ENCODE measurements around the gene NRF1.
"Not testable (repeated sequence)": the region's sequence is repeated elsewhere in the genome, so short reads cannot be mapped to it uniquely, and the experiment has no call there.

The NRF1 gene
- 43.1 to 64.1 (median 52.4) reads per million in 4 experiments for total RNA-seq

- peak; percentile 83 for DNase-seq
Observed at GRCh38 chr7:129611246-129612111, at the start of gene NRF1. TSS of gene NRF1 (plus strand) at chr7:129611720. CDS start at chr7:129657352, 45,632 bp downstream.

DNA sequence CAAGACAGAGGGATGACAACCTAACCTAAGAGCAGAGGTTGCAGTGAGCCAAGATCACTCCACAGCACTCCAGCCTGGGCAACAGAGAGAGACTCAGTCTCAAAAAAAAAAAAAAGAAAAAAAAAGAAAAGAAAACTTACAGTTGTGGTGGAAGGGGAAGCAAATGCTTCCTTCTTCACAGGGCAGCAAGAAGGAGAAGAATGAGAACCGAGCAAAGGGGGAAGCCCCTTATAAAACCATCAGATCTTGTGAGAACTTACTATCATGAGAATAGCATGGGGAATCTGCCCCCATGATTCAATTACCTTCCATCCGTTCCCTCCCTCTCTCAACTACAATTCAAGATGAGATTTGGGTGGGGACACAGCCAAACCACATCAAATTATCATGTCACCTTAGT is 45.2 kb upstream of the NRF1 start:
- not testable (repeated sequence) for DNase-seq

DNA sequence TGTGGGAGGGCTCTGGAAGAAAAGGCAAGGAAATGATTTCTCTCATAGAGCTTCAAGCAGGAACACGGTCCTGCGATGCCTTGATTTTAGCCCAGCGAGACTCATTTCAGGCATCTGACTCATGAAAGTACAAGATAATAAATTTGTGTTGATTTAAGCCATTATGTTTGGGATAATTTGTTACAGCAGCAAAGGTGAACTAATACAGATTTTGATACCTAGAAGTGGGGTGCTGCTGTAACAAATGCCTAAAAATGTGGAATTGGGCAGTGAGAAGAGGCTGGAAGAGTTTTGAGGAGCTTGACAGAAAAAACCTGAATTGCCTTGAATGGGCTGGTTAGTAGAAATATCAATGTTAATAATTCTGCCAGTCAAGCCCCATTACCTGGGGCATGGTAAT is 44.1 kb upstream of the NRF1 start:
- no peak for DNase-seq

GRCh38 chr7:129568240-129568639 is 43.3 kb upstream of the NRF1 start:
- DNase-seq = no peak

DNA sequence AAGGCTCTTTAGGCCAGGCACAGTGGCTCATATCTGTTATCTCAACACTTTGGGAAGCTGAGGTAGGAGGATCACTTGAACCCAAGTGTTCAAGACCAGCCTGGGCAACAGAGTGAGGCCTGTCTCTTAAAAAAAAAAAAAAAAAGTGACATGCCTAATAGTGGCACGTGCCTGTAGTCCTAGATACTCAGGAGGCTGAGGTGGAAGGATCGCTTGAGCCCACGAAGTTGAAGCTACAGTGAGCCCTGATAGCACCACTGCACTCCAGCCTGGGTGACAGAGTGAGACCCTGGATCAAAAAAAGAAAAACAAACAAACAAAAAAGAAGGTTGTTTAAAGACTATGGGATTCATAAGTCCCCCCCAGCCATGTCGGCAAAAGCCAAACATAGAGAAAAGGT is 42.2 kb upstream of the NRF1 start:
- no peak for DNase-seq

DNA sequence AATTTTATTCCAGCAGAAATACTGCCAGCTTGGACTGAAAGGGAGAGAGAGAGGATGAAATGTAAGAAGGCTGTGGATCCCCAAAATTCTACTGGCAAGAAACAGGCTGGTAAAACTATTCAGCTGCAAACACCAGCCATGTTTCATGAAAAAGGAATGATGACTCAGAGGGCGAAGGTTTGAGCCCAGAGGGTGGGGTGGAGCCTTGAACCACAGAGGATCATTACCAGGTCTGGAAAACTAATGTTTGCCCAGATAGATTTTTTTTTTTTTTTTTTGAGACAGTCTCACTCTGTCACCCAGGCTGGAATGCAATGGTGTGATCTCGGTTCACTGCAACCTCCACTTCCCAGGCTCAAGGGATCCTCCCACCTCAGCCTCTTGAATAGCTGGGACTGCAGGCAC is 41.7 kb upstream of the NRF1 start:
- DNase-seq = no peak

DNA sequence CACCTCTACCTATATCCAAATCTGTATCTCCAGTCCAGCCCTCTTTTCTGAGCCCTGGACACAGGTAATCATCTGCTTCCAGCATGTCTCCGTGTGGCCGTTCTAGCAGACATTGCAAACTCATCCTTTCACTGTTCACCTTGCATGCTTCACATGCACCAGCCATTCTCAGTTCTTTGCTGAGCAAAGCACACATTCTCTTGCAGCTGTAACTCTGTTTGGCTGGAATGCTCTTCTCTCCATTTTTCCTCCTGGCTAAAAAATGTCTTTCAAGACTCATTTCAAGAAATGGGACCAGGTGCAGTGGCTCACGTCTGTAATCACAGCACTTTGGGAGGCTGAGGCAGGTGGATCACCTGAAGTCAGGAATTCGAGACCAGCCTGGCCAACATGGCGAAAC is 40.3 kb upstream of the NRF1 start:
- no peak for DNase-seq

DNA sequence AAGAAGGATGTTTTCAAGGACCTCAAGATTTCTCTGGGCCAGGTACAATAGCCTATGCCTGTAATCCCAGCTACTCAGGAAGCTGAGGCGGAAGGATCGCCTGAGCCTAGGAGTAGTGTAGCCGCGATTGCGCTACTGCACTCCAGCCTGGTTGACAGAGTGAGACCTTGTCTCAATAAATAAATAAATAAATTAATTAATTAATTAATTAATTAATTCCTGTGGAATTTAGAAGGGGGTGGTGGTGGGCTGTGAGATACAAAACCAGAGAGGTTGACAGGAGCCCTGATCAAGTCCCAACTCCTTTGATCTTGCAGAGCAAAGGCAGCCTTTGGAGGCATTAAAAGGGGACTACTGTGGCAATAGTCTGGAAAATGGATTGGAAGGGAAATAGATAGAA is 39.3 kb upstream of the NRF1 start:
- DNase-seq = no peak

GRCh38 chr7:129574487-129574886 is 37.0 kb upstream of the NRF1 start:
- no peak for DNase-seq

DNA sequence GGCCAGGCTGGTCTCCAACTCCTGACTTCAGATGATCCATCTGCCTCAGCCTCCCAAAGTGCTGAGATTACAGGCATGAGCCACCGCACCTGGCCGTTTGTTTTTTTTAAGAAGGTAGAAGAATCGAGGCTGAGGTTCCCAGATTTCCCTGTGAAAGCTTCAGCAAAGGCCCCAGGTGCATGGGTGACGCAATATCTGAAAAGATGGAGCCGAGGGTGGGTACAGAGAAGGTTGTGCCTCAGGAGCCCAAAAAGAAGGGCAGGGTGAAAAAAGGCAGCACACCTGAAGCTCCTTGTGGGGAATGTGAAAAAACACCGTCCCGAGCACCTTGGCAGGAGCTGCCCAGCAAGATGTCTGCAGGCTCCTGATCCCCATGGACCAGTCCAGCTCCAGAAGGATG is 35.8 kb upstream of the NRF1 start:
- DNase-seq = no peak

DNA sequence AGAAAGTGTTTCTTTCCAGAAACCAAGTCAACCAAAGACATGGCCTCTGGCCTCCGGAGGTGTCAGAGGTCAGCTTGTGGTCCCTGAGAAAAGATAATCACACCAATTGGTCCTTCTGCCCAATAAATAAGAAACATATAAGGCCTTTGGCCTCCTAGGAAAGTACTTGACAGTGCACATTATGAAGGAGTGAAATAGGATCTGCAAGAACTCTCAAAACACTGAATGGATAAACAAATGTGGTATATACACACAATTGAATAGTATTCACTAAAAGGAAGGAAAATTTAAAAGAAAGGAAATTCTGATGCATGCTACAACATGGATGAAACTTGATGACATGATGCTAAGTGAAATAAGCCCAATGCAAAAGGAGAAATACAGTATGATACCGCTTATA is 35.4 kb upstream of the NRF1 start:
- DNase-seq = no peak

DNA sequence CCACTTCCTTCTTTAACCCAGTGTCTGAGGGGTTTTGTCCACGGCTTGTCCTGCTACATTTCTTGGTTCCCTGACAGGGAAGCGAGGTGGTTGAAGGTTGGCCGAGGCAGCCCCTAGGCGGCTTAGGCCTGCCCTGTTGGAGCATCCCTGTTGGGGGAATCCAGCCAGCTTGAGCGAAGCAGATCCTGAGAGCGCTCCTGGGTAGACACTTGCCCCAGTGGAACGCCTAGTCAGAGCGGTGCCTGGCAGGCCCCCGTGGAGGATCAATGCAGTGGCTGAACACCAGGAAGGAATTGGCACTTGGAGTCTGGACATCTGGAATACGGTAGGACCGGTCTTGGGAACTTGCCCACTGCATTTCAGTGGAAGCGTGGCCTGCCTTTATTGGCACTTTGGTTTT is 32.7 kb upstream of the NRF1 start:
- no peak for DNase-seq

- not testable (repeated sequence) for DNase-seq
Observed at GRCh38 chr7:129586179-129586578, 25.3 kb upstream of the NRF1 start.

DNA sequence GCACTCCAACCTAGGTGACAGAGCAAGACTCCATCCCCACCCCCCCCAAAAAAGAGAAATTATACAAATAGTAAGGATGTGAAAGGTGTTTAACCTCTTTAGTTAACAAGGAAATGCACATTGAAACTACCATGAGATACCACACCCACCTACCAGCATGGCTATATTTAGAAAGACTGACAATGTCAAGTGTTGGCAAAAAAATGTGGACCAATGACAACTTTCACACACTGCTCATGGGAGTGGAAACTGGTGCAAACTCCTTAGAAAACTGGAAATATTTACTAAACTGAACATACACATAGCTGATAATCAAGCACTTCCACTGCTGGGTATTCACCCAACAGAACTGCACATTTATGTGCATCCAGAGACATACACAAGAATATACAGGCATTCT is 23.3 kb upstream of the NRF1 start:
- DNase-seq = no peak

DNA sequence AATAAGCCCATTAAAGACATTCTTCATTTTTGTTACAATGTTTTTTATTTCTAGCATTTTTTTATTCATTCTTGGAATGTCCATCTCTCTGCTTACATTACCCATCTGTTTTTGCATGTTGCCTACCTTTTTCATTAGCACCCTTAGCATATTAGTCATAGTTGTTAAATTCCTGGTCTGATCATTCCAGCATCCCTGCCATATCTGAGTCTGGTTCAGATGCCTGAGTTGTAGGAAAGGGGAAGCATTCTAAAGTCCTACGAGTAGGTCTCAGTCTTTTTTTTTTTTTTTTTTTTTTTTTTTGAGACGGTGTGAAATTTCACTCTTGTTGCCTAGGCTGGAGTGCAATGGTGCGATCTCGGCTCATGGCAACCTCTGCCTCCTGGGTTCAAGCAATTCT is 19.7 kb upstream of the NRF1 start:
- DNase-seq = no peak

DNA sequence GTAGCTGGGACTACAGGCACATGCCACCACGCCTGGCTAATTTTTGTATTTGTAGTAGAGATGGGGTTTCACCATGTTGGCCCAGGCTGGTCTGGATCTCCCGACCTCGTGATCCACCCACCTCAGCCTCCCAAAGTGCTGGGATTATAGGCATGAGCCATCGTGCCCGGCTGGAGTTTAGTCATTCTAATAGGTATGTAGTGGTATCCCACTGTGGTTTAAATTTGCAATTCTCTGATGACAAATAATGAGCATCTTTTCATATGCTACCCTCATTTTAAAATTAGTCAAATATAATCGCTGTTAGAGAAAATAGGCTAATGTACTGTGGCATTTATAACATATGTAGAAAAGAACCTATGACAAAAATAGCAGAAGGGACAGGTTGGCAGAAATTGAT is 15.1 kb upstream of the NRF1 start:
- not testable (repeated sequence) for DNase-seq

- no peak for DNase-seq
Observed at GRCh38 chr7:129597672-129598071, 13.8 kb upstream of the NRF1 start.

GRCh38 chr7:129599174-129599573 is 12.3 kb upstream of the NRF1 start:
- DNase-seq = no peak

DNA sequence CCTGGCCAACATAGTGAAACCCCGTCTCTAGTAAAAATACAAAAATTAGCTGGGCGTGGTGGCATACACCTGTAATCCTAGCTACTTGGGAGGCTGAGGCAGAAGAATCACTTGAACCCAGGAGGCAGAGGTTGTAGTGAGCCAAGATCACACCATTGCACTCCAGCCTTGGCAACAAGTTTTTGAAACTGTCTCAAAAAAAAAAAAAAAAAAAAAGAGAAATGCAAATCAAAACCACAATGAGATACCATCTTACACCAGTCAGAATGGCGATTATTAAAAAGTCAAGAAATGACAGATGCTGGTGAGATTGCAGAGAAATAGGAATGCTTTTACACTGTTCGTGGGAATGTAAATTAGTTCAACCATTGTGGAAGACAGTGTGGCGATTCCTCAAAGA is 7.9 kb upstream of the NRF1 start:
- not testable (repeated sequence) for DNase-seq

DNA sequence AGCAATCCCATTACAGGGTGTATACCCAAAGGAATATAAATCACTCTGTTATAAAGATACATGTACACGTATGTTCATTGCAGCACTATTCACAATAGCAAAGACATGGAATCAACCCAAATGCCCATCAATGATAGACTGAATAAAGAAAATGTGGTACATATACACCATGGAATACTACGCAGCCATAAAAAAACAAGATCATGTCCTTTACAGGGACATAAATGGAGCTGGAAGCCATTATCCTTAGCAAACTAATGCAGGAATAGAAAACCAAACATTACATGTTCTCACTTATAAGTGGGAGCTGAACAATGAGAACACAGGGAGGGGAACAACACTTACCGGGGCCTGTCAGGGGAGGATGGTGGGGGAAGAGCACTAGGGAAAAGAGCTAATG is 7.5 kb upstream of the NRF1 start:
- not testable (repeated sequence) for DNase-seq

- DNase-seq = no peak
Observed at GRCh38 chr7:129604713-129605437, 6.6 kb upstream of the NRF1 start.

DNA sequence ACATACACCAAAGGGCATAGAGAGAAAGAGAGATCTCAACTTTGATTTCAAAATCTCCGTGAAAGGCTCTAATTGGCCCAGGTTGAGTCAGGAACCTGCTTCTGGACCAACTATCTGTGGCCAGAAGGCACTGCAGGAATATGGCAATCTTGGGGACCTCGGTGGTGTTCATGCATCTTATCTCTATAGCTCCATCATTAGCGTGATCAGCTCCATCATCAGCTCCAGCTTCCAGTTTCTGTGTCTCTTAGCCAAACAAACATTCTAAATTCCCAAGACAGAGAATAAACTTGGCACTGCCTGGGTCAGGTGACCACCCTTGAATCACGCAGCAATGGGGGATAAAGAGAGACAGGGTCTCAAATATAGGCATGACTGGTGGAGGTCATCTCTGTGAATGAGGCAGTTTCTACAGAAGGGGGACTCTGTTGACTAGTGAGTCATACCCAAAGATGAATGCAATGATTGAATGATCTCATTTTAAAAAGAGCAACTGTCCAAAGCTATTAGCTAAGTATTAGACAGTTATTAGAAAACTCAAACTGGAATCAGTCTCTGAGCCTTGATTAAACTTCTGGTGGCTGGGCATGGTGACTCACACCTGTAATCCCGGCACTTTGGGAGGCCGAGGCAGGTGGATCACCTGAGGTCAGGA is 5.4 kb upstream of the NRF1 start:
- DNase-seq = no peak

GRCh38 chr7:129606803-129607202 is 4.7 kb upstream of the NRF1 start:
- DNase-seq = no peak

All from effector CD8-positive, alpha-beta T cell (primary cell).